ENCODE data around the gene ENPEP.

DNA sequence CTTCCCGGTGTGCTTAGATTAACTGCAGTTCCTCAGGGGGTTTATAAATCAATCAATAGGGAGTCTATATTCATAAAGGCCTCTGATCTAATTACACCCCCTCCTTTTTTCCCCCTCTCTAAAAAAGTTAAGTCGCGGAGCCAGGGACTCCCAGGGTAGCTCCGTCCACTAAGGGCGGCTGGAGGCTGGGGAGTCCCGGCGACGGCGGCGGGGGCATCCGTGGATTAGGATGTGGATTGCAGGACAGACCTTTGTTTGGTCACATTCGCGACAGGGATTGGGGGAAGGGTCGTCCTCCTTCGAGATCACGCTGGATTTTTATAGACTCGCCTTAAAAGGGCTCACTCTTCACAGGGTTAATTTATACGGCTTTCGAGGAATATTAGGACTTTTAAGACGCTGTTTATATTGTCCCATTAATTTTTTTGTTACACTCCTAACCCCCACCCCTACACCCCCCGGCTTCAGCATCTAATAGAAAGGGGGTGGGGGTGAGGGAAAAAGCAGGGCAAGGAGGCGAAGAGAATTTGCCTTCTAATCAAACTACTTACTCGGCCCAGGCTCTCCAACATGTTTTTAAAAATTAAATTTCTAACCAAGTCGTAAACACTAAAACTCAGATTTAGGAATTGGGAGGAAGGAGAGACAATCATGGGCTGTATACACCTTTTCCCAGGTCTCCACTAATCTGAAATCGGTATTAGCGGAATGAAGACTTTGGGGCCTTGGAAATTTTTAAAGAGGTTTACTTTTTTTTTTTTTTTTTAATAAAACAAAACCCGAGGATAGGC lies 138.4 kb downstream of the ENPEP start:
- TF ChIP-seq CTCF (IDR thresholded peaks at IDR 0.05) (no peak), EZH2 (IDR thresholded peaks at IDR 0.05; ENCODE audit: borderline replicate concordance, insufficient read depth, low read depth, low read length, poor library complexity, severe bottlenecking) (no peak)

All from B cell (primary cell).